Activated T-cell treated with anti-CD3 and anti-CD28 coated beads, Interleukin-2, amount 50 U/mL, for 72 hours (primary cell): ENCODE data around the gene LTC4S. TPM values are rescaled to one million over a fixed set of nuclear protein-coding genes. Genes with fewer than 3 reads are reported as not detected.
A peak's percentile ranks its signal among the peaks of the same experiment; 100 is the strongest.

Experiments
- ATAC-seq, 2 donors: fragments of 150-1000 bp; cut with Tn5 transposase; replicated peaks in 1 of 2; 2 replicates each; pipeline ENCODE4 v1.10.0; 2021; ENCODE audit warnings: moderate library complexity in 2 of 2, mild to moderate bottlenecking in 1 of 2
- DNase-seq, 2 donors: peaks; one replicate each; pipeline ENCODE4 v3.0.0; 2021 to 2022; ENCODE audit warnings: mixed read lengths in 1 of 2
- H3K27ac Mint-ChIP-seq: one replicate; pipeline ENCODE4 v1.8.0; 2022; ENCODE audit warnings: mild to moderate bottlenecking, moderate library complexity, mixed read lengths
- H3K27me3 Mint-ChIP-seq: one replicate; pipeline ENCODE4 v1.8.0; 2022; ENCODE audit warnings: low read depth, mixed read lengths
- H3K36me3 Mint-ChIP-seq, 2 donors: one replicate each; pipeline ENCODE4 v1.8.0; 2022; ENCODE audit warnings: mixed read lengths in 2 of 2, mild to moderate bottlenecking in 1 of 2; ENCODE audit not compliant: insufficient read depth in 2 of 2
- H3K4me1 Mint-ChIP-seq: one replicate; pipeline ENCODE4 v1.8.0; 2022; ENCODE audit warnings: low read depth, mixed read lengths
- H3K4me3 Mint-ChIP-seq, 2 donors: one replicate each; pipeline ENCODE4 v1.8.0; 2022; ENCODE audit warnings: mild to moderate bottlenecking in 2 of 2, mixed read lengths in 2 of 2, moderate library complexity in 2 of 2
- H3K9me3 Mint-ChIP-seq, 2 donors: one replicate each; pipeline ENCODE4 v1.8.0; 2022; ENCODE audit warnings: mixed read lengths in 2 of 2
- total RNA-seq, 2 donors: library from RNA; stranded (reverse); gene quantifications; one replicate each; pipeline ENCODE4 v1.2.3, GENCODE V29; 2022

LTC4S gene
- total RNA-seq, 2 donors from 2014 or later, result 1.5 TPM

DNA sequence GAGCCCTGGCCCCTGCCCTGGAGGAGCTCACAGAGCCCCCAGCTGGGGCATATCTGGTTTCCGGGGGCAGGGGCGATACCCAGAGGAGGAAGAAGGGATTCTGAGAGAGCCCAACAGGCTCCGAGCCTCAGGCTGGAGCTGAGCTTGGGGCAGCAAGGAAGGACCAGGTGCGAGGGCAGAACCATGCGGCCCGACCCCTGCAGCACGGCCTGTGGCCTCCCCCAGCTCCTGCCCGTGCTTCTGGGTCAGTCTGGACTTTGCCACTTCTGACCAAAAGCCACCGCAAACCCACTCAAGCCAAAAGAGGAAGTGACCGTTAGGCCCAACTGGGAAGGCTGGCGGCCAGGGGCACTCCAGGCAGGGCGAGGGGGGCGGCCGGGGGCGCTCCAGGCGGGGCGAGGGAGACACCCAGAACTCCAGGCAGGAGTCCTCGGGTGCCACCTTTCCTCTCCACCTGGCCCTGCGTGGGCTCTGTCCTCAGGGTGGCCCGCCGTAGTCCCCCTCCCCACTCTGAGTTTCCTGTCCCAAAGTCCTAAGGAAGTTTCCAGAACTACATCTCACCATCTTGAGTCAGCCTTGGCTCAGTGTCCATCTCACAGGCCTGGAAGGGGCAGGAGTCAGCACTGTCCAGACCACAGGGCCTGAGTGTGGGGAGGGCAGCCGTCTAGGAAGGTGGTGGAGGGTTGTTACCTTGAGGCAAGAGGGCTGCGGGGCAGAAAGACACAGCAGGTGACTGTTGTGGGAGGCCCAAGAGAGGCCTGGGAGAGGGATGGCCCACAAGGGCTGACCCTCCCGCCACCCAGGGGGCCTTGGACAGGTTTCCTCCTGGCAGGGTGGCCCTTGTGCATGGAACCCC is 946 bp upstream of the LTC4S start:
- H3K4me1 Mint-ChIP-seq, result peaks cover 25% of the 10 kb centered on the region
- no peak overlapping the region for H3K27ac Mint-ChIP-seq
- peaks cover 0 to 7% of the 10 kb centered on the region in 2 donors for H3K36me3 Mint-ChIP-seq
- H3K27me3 Mint-ChIP-seq, result no peaks in the 10 kb centered on the region
- ATAC-seq (no peak), DNase-seq (no peak)
- peaks cover 0 to 1% of the 10 kb centered on the region in 2 donors for H3K9me3 Mint-ChIP-seq
- H3K4me3 Mint-ChIP-seq, result no peak overlapping the region

DNA sequence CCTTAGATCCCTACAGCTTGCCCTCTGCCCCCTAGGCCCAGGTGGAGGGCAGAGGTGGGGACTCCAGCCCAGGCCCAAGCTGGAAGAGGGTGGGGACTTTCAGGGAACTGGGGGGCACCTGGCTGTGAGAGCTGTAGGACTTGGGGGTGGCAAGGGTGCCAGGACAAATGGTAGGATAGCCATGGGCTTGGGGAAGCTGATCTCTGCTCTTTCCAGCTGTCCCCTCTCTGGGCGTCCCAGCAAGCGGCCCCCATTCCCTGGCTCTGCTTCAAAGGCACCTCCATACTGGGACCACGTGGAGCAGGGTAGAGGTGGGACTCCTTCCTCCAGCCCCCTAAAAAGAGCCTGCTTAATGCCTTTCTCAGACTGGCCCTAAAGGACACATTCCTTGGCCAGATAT is 385 bp downstream of the LTC4S start:
- H3K27me3 Mint-ChIP-seq, result no peaks in the 10 kb centered on the region
- H3K4me1 Mint-ChIP-seq, result peaks cover 25% of the 10 kb centered on the region
- H3K27ac Mint-ChIP-seq, result no peak overlapping the region
- peaks cover 0 to 7% of the 10 kb centered on the region in 2 donors for H3K36me3 Mint-ChIP-seq
- ATAC-seq (no peak), DNase-seq (no peak)
- H3K4me3 Mint-ChIP-seq, result peak overlapping the region in 1 of 2 donors; percentile 63
- H3K9me3 Mint-ChIP-seq, result peaks cover 0 to 1% of the 10 kb centered on the region in 2 donors

DNA sequence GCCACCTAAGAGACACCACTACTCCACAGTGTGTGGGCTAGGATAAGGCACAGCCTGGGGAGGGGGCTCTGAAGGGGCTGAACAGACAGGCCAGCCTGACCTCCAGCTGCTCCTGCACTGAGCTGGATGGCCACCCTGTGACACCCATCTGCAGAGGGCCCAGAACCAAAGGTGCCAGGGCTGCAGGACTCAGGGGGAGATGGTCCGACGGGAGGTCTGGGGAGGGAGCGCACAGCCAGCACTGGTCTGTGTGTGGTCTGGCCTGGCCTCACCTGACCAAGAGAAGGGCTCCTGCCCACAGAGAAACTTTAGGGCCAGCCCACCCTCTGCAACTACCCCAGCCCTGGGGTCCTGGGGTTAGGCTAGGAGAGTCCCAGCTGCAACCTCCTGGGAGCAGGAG is 789 bp downstream of the LTC4S start:
- Mint-ChIP-seq H3K4me1 (peaks cover 25% of the 10 kb centered on the region), H3K4me3 (peak overlapping the region; percentile 63 to 65), H3K27ac (no peak overlapping the region), H3K27me3 (no peaks in the 10 kb centered on the region), H3K9me3 (no peaks in the 10 kb centered on the region), H3K36me3 (peaks cover 0 to 7% of the 10 kb centered on the region in 2 donors)
- no peak for ATAC-seq
- DNase-seq, result no peak

- Mint-ChIP-seq H3K4me1 (peaks cover 25% of the 10 kb centered on the region), H3K36me3 (peaks cover 0 to 7% of the 10 kb centered on the region in 2 donors), H3K4me3 (peak overlapping the region; percentile 63 to 65), H3K27me3 (no peaks in the 10 kb centered on the region), H3K9me3 (no peaks in the 10 kb centered on the region), H3K27ac (no peak overlapping the region)
- ATAC-seq, result peak; percentile 2
- no peak for DNase-seq
These were observed 1.5 kb downstream of the LTC4S start for GRCh38 chr5:179795049-179795862.

DNA sequence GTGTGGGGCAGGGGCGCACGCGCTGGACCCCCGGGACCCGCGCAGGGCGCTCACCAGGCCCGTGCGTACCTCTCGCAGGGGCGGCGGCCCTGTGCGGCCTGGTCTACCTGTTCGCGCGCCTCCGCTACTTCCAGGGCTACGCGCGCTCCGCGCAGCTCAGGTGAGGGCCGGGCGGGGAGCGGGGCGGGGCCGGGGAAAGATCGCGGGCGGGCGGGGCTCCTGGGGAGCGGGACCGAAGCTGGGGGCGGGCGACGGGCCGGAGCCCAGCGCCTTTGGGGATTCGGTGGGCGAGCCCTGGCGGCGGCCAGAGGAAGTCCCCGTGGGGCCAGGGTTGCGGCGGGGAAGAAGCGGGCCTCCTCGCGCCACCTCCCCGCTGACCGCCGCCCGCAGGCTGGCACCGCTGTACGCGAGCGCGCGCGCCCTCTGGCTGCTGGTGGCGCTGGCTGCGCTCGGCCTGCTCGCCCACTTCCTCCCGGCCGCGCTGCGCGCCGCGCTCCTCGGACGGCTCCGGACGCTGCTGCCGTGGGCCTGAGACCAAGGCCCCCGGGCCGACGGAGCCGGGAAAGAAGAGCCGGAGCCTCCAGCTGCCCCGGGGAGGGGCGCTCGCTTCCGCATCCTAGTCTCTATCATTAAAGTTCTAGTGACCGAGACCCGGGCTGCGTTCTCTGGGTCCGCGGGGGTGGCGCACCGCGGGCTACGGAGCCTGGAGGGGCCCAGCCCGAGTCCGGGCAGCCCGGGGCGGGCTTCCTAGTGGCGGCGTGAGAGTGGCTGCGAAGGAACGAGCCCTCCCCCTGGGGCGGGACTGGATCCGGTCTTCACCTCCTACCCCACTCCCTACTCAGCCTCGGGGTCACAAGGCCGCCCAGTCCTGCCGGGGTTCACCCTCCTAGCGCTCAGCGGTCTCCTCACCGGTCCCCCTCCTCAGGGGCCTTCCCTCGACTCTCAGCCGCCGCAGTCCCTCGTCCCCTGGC is 2.4 kb downstream of the LTC4S start:
- peak overlapping the region; percentile 57 to 66 for H3K4me3 Mint-ChIP-seq
- peaks cover 0 to 7% of the 10 kb centered on the region in 2 donors for H3K36me3 Mint-ChIP-seq
- DNase-seq, result peak; percentile 83 to 88
- H3K9me3 Mint-ChIP-seq, result no peaks in the 10 kb centered on the region
- peaks cover 25% of the 10 kb centered on the region for H3K4me1 Mint-ChIP-seq
- H3K27ac Mint-ChIP-seq, result no peak overlapping the region
- H3K27me3 Mint-ChIP-seq, result no peaks in the 10 kb centered on the region
- peak; percentile 78 to 83 for ATAC-seq

DNA sequence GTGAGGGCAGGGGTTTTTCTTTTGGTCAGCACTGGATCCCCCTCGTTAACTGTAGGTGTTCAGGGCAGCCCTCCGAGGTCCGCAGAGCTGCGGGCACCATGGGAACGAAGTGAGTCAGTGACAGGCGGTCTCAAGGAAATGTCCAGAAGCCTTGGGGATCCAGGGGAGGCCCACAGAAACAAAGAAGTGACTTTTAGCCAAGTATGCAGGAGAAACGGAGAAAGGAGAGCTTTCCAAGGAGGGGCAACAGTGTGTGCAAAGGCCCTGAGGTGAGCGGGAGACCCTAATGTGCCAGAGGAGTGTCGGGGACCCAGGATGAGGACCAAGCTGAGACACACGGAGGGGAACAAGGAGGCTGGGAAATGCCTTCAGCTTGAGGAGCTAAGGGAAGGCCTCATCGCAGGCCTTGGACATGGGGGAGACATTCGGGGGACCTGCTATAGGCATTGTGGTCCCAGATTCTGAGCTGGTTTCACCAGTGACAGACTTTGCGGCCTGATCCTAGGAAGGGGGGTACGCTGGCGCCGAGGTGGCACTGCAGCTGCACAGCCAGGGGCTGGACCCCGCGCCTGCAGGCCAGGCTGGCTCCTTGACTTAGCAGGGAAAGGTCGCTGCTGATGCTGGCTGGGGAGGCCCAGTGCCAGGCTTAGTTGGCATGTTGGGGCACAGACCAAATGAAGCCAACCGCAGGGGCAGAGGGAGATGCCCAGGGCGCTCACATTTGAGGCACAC is 3.3 kb downstream of the LTC4S start:
- no peaks in the 10 kb centered on the region for H3K27me3 Mint-ChIP-seq
- ATAC-seq (no peak), DNase-seq (no peak)
- H3K4me3 Mint-ChIP-seq, result peak overlapping the region; percentile 57 to 66
- H3K36me3 Mint-ChIP-seq, result peaks cover 0 to 9% of the 10 kb centered on the region in 2 donors
- H3K9me3 Mint-ChIP-seq, result no peaks in the 10 kb centered on the region
- H3K4me1 Mint-ChIP-seq, result peaks cover 31% of the 10 kb centered on the region
- H3K27ac Mint-ChIP-seq, result peak overlapping the region; percentile 42

DNA sequence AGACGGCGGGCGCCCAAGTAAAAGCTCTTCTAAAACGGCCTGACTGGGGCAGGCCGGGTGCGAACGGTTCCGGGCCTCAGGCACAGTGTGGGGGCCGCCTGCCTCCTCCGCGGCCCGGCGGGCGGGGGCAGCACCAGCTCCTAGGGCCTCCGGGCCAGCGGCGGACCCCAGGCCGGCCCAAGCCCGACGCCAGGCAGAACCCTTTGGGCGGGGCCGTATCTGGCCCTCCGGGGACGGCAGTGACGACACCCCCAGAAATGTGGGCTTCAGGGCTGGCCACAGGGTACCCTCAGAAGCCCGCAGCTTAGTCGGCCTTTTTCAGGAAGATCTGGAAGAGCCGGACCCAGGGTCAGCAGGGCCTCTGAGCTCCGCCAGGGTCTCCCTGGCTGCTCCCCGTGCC is 4.0 kb downstream of the LTC4S start:
- Mint-ChIP-seq H3K27me3 (no peaks in the 10 kb centered on the region), H3K36me3 (peaks cover 0 to 9% of the 10 kb centered on the region in 2 donors), H3K9me3 (no peaks in the 10 kb centered on the region), H3K4me1 (peaks cover 34% of the 10 kb centered on the region), H3K4me3 (no peak overlapping the region), H3K27ac (peak overlapping the region; percentile 42)
- DNase-seq (no peak), ATAC-seq (no peak)

GRCh38 chr5:179798144-179798770 is 4.5 kb downstream of the LTC4S start:
- ATAC-seq, result no peak
- H3K9me3 Mint-ChIP-seq, result no peaks in the 10 kb centered on the region

GRCh38 chr5:179798771-179799643 is 5.2 kb downstream of the LTC4S start:
- DNase-seq, result no peak

More at GRCh38 chr5:179798144-179798770, 4.5 kb downstream of the LTC4S start:
- no peaks in the 10 kb centered on the region for H3K27me3 Mint-ChIP-seq
- H3K36me3 Mint-ChIP-seq, result peaks cover 0 to 9% of the 10 kb centered on the region in 2 donors
- DNase-seq, result no peak
- no peak overlapping the region for H3K27ac Mint-ChIP-seq
- peaks cover 34% of the 10 kb centered on the region for H3K4me1 Mint-ChIP-seq
- H3K4me3 Mint-ChIP-seq, result no peak overlapping the region

GRCh38 chr5:179799644-179799973 is 5.8 kb downstream of the LTC4S start:
- Mint-ChIP-seq H3K27ac (no peak overlapping the region), H3K27me3 (no peaks in the 10 kb centered on the region), H3K9me3 (no peaks in the 10 kb centered on the region), H3K36me3 (peaks cover 0 to 9% of the 10 kb centered on the region in 2 donors), H3K4me1 (peaks cover 34% of the 10 kb centered on the region), H3K4me3 (no peak overlapping the region)
- no peak for ATAC-seq
- no peak for DNase-seq

More at GRCh38 chr5:179798771-179799643, 5.2 kb downstream of the LTC4S start:
- Mint-ChIP-seq H3K36me3 (peaks cover 0 to 9% of the 10 kb centered on the region in 2 donors), H3K4me3 (no peak overlapping the region), H3K27me3 (no peaks in the 10 kb centered on the region), H3K9me3 (no peaks in the 10 kb centered on the region), H3K27ac (no peak overlapping the region), H3K4me1 (peaks cover 34% of the 10 kb centered on the region)
- ATAC-seq, result no peak

- Mint-ChIP-seq H3K27me3 (no peaks in the 10 kb centered on the region), H3K4me1 (peaks cover 39% of the 10 kb centered on the region), H3K9me3 (no peaks in the 10 kb centered on the region), H3K4me3 (no peak overlapping the region), H3K27ac (no peak overlapping the region), H3K36me3 (peaks cover 0 to 9% of the 10 kb centered on the region in 2 donors)
- no peak for ATAC-seq
- DNase-seq, result no peak
These were observed 6.4 kb downstream of the LTC4S start for GRCh38 chr5:179800071-179800695.
